Breast epithelium (tissue), 3 donors: ENCODE measurements around the gene PAPPA.

ENCODE experiments used
- POLR2A ChIP-seq: fragments of 450-650 bp; IDR thresholded peaks from one replicate; pipeline ENCODE4 v1.6.1; 2016; ENCODE audit warnings: antibody characterized with exemption, mild to moderate bottlenecking, moderate library complexity
- TF ChIP-seq, protein P1 (sequence below), 3 donors: fragments of 450-650 bp; IDR thresholded peaks; one replicate each; pipeline ENCODE4 v1.5.1; 2016 to 2017; ENCODE audit warnings: antibody characterized with exemption in 3 of 3, mild to moderate bottlenecking in 3 of 3, moderate library complexity in 3 of 3

DNA sequence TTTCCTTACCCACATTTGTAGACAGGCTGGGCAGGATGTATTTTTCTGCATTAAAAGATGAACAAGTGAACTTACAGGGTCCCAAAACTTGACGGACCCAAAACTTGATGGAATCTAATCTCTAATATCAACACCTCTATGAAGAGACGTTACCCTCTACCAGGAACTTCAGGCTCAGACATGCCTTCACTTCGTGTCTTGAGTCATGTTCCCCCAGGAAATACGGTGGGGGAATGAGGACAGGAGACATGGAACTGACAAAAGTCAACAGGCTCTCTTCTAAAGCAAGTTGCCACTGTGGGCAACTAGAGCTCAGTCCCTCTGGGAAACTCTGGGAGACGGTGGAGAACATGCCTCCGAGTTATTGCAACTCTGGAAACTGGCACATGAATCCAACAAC is 196.1 kb downstream of the PAPPA start:
- TF ChIP-seq, protein P1, sequence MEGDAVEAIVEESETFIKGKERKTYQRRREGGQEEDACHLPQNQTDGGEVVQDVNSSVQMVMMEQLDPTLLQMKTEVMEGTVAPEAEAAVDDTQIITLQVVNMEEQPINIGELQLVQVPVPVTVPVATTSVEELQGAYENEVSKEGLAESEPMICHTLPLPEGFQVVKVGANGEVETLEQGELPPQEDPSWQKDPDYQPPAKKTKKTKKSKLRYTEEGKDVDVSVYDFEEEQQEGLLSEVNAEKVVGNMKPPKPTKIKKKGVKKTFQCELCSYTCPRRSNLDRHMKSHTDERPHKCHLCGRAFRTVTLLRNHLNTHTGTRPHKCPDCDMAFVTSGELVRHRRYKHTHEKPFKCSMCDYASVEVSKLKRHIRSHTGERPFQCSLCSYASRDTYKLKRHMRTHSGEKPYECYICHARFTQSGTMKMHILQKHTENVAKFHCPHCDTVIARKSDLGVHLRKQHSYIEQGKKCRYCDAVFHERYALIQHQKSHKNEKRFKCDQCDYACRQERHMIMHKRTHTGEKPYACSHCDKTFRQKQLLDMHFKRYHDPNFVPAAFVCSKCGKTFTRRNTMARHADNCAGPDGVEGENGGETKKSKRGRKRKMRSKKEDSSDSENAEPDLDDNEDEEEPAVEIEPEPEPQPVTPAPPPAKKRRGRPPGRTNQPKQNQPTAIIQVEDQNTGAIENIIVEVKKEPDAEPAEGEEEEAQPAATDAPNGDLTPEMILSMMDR (IDR thresholded peaks at IDR 0.05), result no peak
- no peak for TF ChIP-seq POLR2A
